GM12892 (cell line): ENCODE data around the gene B3GNT9.

Source experiments
- POLR2A ChIP-seq: IDR thresholded peaks from 2 replicates; pipeline ENCODE4 v1.6.1; 2011; ENCODE audit warnings: low read depth, low read length, control low read depth
- POLR2AphosphoS5 ChIP-seq: IDR thresholded peaks from 2 replicates; pipeline ENCODE4 v1.6.1; 2011; ENCODE audit warnings: low read depth, low read length, control low read depth
- TAF1 ChIP-seq: IDR thresholded peaks from 2 replicates; pipeline ENCODE4 v1.6.1; 2011; ENCODE audit warnings: low read depth, mild to moderate bottlenecking, control low read depth, low read length, borderline replicate concordance

DNA sequence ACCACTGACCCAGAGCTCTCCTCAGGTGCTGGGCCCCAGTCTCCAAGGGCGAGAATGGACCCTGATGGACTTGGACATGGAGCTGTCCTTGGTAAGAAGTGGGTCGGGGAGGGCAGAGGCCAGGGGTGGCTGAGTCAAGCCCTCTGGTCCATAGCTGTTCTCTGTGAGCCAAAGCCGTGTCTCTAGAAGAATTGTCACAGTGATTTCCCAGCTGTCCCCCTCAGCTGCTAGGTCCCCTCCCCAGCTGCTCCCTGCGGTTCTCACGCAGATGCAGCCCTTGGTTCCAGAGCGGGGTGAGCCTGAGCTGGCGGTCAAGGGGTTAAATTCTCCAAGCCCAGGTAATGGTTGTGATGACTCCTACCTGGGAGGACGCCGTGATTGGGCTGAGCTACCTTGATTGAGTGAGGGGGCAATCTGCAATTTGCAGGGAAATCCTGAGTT, 18.2 kb upstream of the B3GNT9 start:
- no peak for TF ChIP-seq POLR2A
- no peak for TF ChIP-seq POLR2AphosphoS5
- TF ChIP-seq TAF1: no peak
